Loucy (cell line): ENCODE data around the gene KRTAP27-1.

ENCODE experiments used
- H2AFZ ChIP-seq: fragments of 200-600 bp; sonication (generic); 2 replicates; pipeline ENCODE4 v1.6.0; 2016; ENCODE audit warnings: antibody characterized with exemption, mild to moderate bottlenecking, low read length, moderate library complexity
- H3F3A ChIP-seq: fragments of 200-600 bp; 2 replicates; pipeline ENCODE4 v1.6.0; 2016; ENCODE audit warnings: antibody characterized with exemption, low read depth, mild to moderate bottlenecking
- H3K27me3 ChIP-seq: fragments of 200-600 bp; sonication (generic); 2 replicates; pipeline ENCODE4 v1.6.1; 2014; ENCODE audit warnings: low read length, mild to moderate bottlenecking; ENCODE audit not compliant: insufficient read depth, poor library complexity, severe bottlenecking
- H3K36me3 ChIP-seq: fragments of 200-600 bp; sonication (generic); 2 replicates; pipeline ENCODE4 v1.6.1; 2016; ENCODE audit warnings: low read length; ENCODE audit not compliant: insufficient read depth
- H3K4me1 ChIP-seq: fragments of 200-600 bp; sonication (generic); 2 replicates; pipeline ENCODE4 v1.5.1; 2014; ENCODE audit warnings: low read length, mild to moderate bottlenecking; ENCODE audit not compliant: insufficient read depth, poor library complexity, severe bottlenecking
- H3K4me2 ChIP-seq: fragments of 200-600 bp; sonication (generic); 2 replicates; pipeline ENCODE4 v1.6.0; 2014; ENCODE audit warnings: antibody characterized with exemption, low read length, low read depth, mild to moderate bottlenecking; ENCODE audit not compliant: poor library complexity, severe bottlenecking
- H3K4me3 ChIP-seq: fragments of 200-600 bp; sonication (generic); 2 replicates; pipeline ENCODE4 v1.5.1; 2014; ENCODE audit warnings: low read length, mild to moderate bottlenecking, mixed read lengths; ENCODE audit not compliant: poor library complexity, severe bottlenecking
- H3K79me2 ChIP-seq: fragments of 200-600 bp; sonication (generic); 2 replicates; pipeline ENCODE4 v1.6.1; 2014; ENCODE audit warnings: low read length; ENCODE audit not compliant: insufficient read depth
- H3K9ac ChIP-seq: fragments of 200-600 bp; sonication (generic); 2 replicates; pipeline ENCODE4 v1.6.0; 2014; ENCODE audit warnings: mild to moderate bottlenecking, low read depth, low read length, moderate library complexity; ENCODE audit not compliant: poor library complexity, severe bottlenecking
- H3K9me2 ChIP-seq: fragments of 200-600 bp; sonication (generic); replicated peaks from 2 replicates; pipeline ENCODE4 v1.6.1; 2016; ENCODE audit warnings: low read depth, low read length, mixed read lengths
- H3K9me3 ChIP-seq: fragments of 200-600 bp; sonication (generic); 2 replicates; pipeline ENCODE4 v1.6.1; 2014; ENCODE audit warnings: mild to moderate bottlenecking, antibody characterized with exemption, low read length, low read depth; ENCODE audit not compliant: insufficient read depth
- H4K20me1 ChIP-seq: fragments of 200-600 bp; sonication (generic); 2 replicates; pipeline ENCODE4 v1.6.0; 2014; ENCODE audit warnings: antibody characterized with exemption, low read length, mild to moderate bottlenecking; ENCODE audit not compliant: insufficient read depth, poor library complexity, severe bottlenecking
- CTCF ChIP-seq: fragments of 200-600 bp; sonication (generic); conservative IDR thresholded peaks from 2 replicates; pipeline ENCODE4 v1.5.1; 2014; ENCODE audit warnings: mild to moderate bottlenecking, antibody characterized with exemption, low read length
- EZH2phosphoT487 ChIP-seq: fragments of 200-600 bp; IDR thresholded peaks from 2 replicates; pipeline ENCODE4 v1.6.1; 2018; ENCODE audit warnings: antibody characterized with exemption, mild to moderate bottlenecking, moderate library complexity, borderline replicate concordance

Gene KRTAP27-1

GRCh38 chr21:30340714-30341573 is 3.5 kb upstream of the KRTAP27-1 start:
- Histone ChIP-seq H3K9me2 (no peaks in the 10 kb centered on the region), H2AFZ (no peak overlapping the region), H3K4me2 (no peak overlapping the region), H3K79me2 (no peaks in the 10 kb centered on the region), H3K9me3 (no peaks in the 10 kb centered on the region), H3K9ac (no peak overlapping the region), H3K4me3 (no peak overlapping the region), H3K4me1 (no peaks in the 10 kb centered on the region), H3K36me3 (no peaks in the 10 kb centered on the region), H3F3A (no peaks in the 10 kb centered on the region), H3K27me3 (no peaks in the 10 kb centered on the region), H4K20me1 (no peaks in the 10 kb centered on the region)
- TF ChIP-seq CTCF (peak; percentile 86), EZH2phosphoT487 (no peak)

- Histone ChIP-seq H3K36me3 (no peaks in the 10 kb centered on the region), H3F3A (no peaks in the 10 kb centered on the region), H3K9me2 (no peaks in the 10 kb centered on the region), H3K27me3 (no peaks in the 10 kb centered on the region), H3K4me3 (no peak overlapping the region), H3K79me2 (no peaks in the 10 kb centered on the region), H3K4me2 (no peak overlapping the region), H2AFZ (no peak overlapping the region), H4K20me1 (no peaks in the 10 kb centered on the region), H3K9me3 (no peaks in the 10 kb centered on the region), H3K9ac (no peak overlapping the region), H3K4me1 (no peaks in the 10 kb centered on the region)
- TF ChIP-seq CTCF (no peak), EZH2phosphoT487 (no peak)
Measured at GRCh38 chr21:30338717-30339116, 1.2 kb upstream of the KRTAP27-1 start.

GRCh38 chr21:30337772-30338171 is 278 bp upstream of the KRTAP27-1 start:
- Histone ChIP-seq H3K9me2 (no peaks in the 10 kb centered on the region), H3K9me3 (no peaks in the 10 kb centered on the region), H4K20me1 (no peaks in the 10 kb centered on the region), H3K4me3 (no peak overlapping the region), H3F3A (no peaks in the 10 kb centered on the region), H2AFZ (no peak overlapping the region), H3K4me1 (no peaks in the 10 kb centered on the region), H3K79me2 (no peaks in the 10 kb centered on the region), H3K27me3 (no peaks in the 10 kb centered on the region), H3K9ac (no peak overlapping the region), H3K36me3 (no peaks in the 10 kb centered on the region), H3K4me2 (no peak overlapping the region)
- TF ChIP-seq CTCF (no peak), EZH2phosphoT487 (no peak)
